Activated CD8-positive, alpha-beta memory T cell treated with anti-CD3 and anti-CD28 coated beads for 36 hours (primary cell): ENCODE results near the gene TECR. TPM values are rescaled to one million over a fixed set of nuclear protein-coding genes. Genes with fewer than 3 reads are reported as not detected.
"Not testable (repeated sequence)": the region's sequence is repeated elsewhere in the genome, so short reads cannot be mapped to it uniquely, and the experiment has no call there.

Experiments
- CTCF ChIA-PET: fragments of 350-600 bp; sonication (Branson Sonifier 250); formaldehyde crosslinking; loops from one replicate; lab custom pipeline; 2021; ENCODE audit warnings: antibody characterized with exemption; lab: Charles Lee
- POLR2A ChIA-PET: fragments of 350-600 bp; sonication (Branson Sonifier 250); formaldehyde crosslinking; loops from one replicate; lab custom pipeline; 2021; ENCODE audit warnings: antibody characterized with exemption; lab: Charles Lee
- total RNA-seq, 2 experiments: library from RNA; stranded (reverse); gene quantifications; one replicate each; pipeline ENCODE4 v1.2.3, GENCODE V29; 2021

TECR gene
- total RNA-seq, 2 experiments from 2014 or later, result 117 to 122 TPM

DNA sequence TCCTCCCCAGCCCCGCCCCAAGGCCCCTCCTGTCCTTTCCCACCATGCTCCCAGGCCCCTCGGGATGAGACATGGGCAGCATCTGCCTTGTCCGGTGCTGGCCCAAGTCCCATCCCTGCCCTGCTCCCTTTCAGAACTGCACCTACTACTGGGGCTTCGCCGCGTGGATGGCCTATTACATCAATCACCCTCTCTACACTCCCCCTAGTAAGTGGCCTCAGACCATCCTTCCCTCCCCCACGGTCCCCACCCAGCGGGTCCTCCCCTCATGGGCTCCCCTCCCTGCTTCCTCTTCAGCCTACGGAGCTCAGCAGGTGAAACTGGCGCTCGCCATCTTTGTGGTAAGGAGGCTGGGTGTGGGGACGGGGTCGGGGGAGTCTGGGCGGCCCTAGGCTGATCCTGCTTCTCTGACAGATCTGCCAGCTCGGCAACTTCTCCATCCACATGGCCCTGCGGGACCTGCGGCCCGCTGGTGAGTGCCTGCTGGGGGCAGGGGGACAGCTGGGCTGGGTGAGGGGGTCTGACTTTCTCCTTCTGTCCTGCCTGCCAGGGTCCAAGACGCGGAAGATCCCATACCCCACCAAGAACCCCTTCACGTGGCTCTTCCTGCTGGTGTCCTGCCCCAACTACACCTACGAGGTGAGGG lies 35.4 kb downstream of the TECR start:
- CTCF ChIA-PET, POLR2A ChIA-PET: not testable (repeated sequence)

DNA sequence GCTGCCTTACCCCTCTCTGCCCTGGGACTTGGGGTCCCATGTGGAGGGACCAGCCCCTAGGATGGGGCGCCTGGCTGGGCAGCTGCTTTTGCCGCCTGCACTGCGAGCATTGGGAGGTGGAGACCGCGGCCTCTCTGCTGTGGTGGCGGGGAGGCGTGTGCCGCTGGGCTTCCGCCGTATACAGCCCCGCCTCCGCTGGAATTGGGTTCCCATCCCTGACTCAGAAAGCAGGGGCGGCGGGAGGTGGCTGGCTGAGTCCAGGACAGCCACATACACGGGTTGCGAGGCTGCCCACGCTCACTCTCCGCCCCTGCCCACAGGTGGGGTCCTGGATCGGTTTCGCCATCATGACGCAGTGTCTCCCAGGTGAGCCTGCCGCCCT lies 35.9 kb downstream of the TECR start:
- ChIA-PET POLR2A (no interaction called here), CTCF (no interaction called here)

DNA sequence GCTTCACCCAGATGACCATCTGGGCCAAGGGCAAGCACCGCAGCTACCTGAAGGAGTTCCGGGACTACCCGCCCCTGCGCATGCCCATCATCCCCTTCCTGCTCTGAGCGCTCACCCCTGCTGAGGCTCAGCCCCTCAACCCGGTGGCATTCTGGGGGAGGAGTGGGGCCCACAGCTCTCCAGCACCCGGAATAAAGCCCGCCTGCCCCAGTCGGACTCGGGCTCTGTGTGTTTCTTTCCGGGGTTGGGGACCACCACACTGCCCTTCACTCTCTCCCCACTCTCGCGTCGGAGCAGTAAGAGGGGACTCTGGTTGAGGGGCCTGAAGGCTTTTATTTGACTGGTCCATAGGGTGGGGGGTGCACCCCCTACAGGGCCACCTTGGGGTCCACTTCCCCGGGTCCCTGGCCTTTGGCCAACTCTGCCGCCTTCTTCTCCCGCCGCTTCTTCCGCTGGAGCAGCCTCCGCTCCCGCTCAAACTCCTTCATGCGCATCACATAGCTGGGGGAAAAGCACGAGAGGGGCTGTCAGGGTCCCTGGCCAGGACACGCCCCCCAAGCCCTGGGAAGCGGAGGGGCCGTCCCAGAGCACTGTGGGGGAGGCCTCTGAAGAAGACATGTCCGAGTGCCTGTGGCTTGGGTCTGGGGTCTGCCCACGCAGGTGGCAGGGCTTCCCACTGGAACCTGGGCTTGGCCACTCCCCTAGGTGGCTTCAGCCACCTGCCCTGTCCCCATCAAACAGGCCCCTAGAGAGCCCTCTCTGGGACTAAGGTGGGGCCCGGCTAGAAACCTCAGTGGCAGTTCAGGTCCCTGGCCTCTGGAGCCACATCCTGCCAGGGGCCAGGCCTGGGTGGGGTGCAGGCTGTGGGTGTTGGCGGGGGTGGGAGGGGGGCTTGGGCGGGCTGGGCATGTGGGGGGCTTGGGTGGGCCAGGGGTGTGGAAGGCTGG lies 36.6 kb downstream of the TECR start:
- POLR2A ChIA-PET, result no interaction called here

DNA sequence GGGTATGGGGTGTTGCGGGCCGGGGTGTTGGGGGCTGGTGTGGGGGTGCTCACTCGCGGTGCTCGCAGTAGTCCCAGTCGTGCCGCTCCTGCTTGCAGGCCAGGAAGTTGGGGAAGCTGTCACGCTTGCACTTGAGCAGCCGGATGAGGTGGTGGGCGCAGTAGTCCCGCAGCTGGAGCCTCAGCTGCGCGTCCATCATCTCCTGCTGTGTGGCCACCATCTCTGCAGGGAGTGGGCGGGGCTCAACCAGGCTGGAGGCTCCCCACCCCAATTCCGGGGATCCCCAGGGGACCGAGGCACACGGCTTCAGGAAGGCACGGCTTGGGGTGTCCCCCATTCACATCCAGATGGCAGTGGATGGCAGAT lies 37.3 kb downstream of the TECR start:
- ChIA-PET POLR2A (no interaction called here), CTCF (no interaction called here)

More for the DNA sequence above, 36.6 kb downstream of the TECR start:
- CTCF ChIA-PET, result no interaction called here

DNA sequence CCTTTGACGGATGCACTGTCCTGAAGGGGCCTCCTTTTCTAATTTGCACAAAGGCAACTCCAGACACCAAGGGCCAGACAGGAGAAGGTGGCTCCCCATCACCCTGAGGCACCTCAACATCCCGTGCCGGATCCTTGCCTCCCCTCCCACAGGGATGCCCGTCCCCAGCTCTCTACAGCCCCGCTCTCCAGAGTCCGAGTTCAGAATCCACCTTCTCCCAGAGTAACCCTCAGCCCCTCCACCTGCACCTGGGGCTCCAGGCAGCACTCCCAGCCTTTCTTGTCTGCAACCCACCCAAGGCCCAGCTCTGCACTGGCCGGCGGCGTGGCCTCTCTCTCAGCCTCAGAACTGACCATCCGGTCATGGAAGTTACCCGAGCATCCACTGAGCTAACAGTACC lies 37.7 kb downstream of the TECR start:
- CTCF ChIA-PET, result no interaction called here
- POLR2A ChIA-PET, result no interaction called here

DNA sequence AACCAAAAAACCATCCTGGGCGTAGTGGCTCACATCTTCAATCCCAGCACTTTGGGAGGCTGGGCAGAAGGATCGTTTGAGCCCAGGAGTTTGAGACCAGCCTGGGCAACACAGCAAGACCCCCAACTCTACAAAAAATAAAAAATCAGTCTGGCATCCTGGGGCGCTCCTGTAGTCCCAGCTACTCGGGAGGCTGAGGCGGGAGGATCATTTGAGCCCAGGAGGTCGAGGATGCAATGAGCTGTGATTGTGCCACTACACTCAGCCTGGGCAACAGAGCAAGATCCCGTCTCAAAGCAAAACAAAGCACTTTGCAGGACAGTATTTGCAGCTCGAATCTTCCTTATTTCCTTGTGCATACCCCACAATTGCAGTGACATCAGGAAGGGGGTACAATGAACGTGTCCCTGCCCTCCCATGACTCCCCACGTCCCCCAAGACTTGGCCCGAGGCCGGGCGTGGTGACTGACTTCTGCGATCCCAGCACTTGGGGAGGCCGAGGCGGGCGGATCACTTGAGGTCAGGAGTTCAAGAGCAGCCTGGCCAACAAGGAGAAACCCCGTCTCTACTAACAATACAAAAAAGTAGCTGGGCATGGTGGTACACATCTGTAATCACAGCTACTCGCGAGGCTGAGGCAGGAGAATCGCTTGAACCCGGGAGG lies 41.6 kb downstream of the TECR start:
- POLR2A ChIA-PET, result interaction anchor here (1.1 kb wide), 1 partner anchor 9 kb away, joined by 3 read pairs; no protein-coding TSS in a partner anchor
- CTCF ChIA-PET, result interaction anchor here (2.0 to 5.0 kb wide), 2 partner anchors 14 to 117 kb away, joined by 8 to 111 read pairs; partner anchors contain the start of gene ZNF333

DNA sequence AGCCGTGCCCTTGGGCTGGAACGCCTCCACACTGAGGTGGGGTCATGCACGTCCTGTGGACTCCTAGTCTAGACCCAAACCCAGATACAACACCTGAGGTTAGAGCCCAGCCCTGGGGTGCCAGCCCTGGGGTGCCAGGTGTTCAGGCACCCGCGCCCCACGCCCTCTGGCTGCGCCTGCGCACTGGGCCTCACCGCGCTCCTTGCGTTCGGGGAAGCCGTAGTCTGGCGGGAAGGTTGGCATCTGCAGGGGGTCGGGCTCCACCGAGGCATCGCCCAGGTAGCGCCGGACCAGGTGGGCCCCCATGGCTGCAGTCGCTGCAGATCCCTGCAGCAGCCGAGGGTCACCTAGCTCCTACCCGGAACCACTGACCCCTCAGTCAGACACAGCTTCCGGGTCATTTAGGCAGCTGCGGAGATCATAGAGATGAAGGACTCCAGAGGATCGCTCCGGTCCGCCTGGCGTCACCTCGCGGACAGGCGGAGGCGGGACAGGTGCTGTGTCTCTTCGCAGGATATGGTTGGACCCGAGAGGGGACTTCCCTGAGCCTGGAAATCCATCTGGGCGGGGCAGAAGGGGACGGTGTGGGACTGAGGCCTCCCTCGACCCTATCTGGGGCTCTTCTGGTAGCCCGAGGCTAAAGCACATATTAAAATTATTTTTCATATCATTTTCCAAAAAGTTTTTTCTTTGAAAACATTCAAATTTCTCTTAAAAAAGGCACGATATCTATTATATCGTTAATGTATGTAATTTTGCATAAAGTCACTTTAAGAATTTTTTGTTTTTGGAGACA lies 42.5 kb downstream of the TECR start, which contains the start of gene NDUFB7:
TSS of gene NDUFB7 (minus strand) at position 372 of the 796 bp plus-strand sequence. CDS start at position 306, 66 bp downstream.
- ChIA-PET POLR2A (interaction anchor here (0.5 to 1.1 kb wide), 3 partner anchors 119 to 764 kb away, joined by 3 read pairs; partner anchors contain the start of gene ZNF333), CTCF (interaction anchor here (5.0 kb wide), 1 partner anchor 116 kb away, joined by 111 read pairs; the partner anchor contains the start of gene ZNF333)

DNA sequence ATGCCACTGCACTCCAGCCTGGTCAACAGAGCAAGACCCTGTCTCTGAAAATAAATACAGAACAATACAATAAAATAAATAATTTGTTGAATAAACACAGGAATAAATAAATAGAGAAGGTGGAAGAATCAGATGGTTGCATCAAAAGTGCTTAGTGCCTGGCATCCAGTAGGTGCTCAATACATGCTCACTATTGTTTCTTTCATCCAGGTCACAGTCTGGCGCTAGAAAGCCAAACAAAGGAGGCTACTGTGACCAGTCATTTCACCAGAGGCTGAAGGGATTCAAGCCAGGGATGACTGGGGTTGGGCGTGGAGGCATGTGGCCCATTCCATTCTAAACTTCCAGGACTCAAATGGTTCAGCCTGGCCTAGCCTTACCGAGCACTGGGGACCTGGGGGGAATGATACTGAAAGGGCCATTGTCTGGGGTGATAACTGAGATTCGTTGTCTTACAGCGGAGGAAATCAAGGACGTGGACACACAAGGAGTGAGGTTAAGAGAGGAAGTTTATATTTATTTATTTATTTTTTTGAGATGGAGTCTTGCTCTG lies 46.1 kb downstream of the TECR start:
- ChIA-PET CTCF (interaction anchor here (5.0 kb wide), 1 partner anchor 112 kb away, joined by 111 read pairs; the partner anchor contains the start of gene ZNF333), POLR2A (no interaction called here)

DNA sequence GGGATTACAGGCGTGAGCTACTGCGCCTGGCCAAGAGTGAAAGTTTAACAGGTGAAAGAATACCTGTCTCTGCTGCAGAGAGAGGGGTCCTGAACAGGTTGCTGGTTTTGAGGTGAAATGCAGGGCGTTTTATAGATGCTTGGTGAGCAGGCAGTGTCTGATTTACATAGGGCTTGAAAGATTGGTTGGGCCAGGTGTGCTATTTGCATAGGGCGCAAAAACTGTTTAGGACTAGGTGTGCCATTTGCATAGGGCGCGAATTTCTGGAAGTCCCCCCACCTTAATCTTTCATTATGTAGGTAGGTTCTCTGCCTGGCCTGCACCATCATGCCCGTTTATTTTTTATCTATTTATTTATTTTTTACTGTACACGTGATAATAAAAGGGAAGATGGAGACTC lies 47.0 kb downstream of the TECR start:
- CTCF ChIA-PET, result no interaction called here
- POLR2A ChIA-PET, result no interaction called here

DNA sequence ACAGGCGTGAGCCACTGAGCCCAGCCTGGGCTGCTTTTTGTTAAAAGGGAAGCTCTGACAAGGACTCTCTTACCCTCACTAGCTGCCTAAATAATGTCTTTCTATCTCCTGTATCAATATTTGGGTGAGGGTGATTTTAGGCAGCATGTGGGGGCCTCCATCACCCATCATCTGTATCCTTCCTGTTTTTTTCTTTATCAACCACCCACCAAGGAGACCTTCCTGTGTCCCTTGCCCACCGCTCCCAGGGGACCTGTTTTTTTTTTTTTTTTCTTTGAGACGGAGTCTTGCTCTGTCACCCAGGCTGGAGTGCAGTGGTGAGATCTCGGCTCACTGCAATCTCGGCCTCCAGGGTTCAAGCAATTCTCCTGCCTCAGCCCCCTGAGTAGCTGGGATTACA lies 47.9 kb downstream of the TECR start:
- CTCF ChIA-PET, result interaction anchor here (0.6 to 0.9 kb wide), 3 partner anchors 23 to 1611 kb away, joined by 3 to 7 read pairs (median 5); no protein-coding TSS in a partner anchor
- POLR2A ChIA-PET, result no interaction called here

DNA sequence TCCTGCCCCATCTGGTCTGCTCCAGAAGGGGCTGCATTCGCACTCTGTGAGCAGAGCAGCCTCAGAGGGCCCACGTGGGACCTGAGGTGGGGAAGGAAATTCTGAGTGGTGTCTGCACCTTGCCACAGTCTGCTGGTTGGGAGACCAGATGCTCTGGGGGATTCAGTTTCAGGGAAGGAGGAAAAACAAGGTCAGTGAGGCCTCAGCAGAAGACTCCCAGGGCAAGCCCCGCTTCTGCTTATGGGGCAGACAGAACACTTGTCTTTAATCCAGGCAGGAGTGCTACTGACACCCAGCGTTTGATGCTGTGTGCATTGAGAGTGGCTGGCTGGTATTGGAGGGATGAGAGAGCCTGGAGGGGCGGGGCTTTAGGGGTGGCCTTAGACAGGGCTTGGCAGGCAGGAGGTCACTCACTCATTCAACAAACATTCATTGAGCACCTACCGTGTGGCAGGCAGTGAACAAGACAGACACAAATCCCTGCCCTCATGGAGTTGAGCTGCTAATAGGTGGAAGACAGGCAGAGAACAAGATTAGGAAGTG lies 48.6 kb downstream of the TECR start:
- POLR2A ChIA-PET, result no interaction called here
- CTCF ChIA-PET, result interaction anchor here (0.7 to 0.9 kb wide), 2 partner anchors 108 to 1610 kb away, joined by 5 to 7 read pairs; no protein-coding TSS in a partner anchor

DNA sequence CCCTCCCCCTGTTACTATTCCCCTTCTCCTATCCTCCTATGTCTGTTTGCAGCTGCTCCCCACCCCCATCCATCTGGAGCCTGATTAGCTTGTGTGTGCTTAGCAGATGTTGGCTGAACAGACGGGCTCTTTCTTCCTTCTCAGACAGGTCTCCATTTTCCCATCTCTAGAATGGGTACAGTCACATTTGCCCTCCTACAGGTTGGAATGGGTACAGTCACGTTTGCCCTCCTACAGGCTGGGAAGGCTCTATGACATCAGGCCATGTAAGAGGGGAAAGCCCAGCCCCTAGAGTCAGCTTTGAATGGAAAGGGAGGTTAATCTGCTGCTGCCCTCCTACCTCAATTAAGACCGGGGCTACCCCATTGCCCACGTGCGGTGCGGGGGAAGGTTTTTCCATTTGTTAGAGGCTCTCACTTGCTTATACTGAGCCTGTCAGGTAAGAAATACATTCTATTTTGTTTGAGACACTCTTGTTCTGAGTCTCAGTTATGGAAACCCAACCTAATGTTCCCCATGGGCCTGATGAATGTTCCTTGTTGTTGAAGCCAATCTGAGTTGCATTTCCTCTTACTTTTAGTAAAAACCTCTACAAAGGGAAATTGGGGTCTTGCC lies 51.3 kb downstream of the TECR start:
- POLR2A ChIA-PET, result no interaction called here
- CTCF ChIA-PET, result interaction anchor here (1.4 kb wide), 1 partner anchor 109 kb away, joined by 4 read pairs; the partner anchor contains the start of gene ZNF333

DNA sequence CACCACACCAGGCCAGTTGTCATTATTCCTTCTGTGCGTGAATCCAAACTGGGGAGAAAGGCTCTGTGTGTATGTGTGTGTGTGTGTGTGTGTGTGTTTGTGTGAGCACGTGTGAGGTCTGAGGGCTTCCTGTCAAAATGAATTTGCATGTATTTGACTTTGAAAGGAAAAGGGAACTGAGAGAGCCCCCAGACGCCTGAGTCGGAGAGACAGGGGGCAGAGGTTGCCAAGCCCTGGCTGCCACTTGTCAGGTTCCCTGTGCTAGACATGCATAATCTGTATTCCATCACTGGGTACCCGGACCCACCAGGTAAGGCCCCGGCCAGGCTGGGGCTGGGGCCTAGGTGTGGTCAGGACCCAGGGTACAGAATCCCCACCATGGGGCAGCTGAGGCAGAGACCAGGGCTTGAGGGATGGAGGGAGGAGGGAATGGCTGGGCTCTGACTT lies 53.5 kb downstream of the TECR start, which contains the start of gene CLEC17A:
TSS of gene CLEC17A (plus strand) at position 191 of the 447 bp plus-strand sequence. CDS start at position 268, 77 bp downstream.
- CTCF ChIA-PET, result no interaction called here
- POLR2A ChIA-PET, result no interaction called here

DNA sequence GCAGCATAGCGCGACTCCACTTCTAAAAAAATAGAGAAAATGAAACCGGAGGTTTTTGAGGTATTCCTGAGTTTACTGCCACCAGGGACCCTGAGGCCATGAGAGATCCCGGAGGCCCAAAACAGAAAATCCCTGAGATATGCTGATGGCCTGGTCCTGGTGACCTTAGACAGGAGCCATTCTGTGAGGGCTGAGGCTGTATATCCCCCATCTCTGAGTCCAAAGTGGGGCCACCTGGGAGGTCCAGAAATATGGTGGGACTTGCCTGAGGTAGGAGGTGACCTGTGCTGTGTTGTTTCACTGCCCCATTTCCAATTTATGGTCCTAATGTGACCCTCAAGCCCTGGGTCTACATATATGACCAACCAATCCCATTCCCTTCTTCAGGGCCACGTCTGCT lies 55.0 kb downstream of the TECR start:
- CTCF ChIA-PET, POLR2A ChIA-PET: not testable (repeated sequence)

DNA sequence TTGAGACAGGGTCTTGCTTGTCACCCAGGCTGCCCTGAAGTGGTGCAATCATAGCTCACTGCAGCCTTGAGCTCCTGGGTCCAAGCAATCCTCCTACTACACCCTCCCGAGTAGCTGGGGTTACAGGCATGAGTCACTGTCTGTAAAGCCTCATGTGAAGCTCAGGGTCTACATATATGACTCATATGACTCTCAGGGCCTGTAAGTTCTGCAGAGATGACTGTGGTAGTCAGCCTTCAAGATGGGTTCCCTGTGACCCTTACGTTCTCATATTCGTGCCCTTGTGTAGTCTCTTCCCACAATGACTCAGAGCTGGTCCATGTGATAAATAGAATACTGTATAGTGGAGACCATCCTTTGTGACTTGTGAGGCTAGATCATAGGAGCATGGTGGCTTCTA lies 55.8 kb downstream of the TECR start:
- CTCF ChIA-PET, result interaction anchor here (0.5 kb wide), 1 partner anchor 68 kb away, joined by 3 read pairs; no protein-coding TSS in a partner anchor
- POLR2A ChIA-PET, result not testable (repeated sequence)

DNA sequence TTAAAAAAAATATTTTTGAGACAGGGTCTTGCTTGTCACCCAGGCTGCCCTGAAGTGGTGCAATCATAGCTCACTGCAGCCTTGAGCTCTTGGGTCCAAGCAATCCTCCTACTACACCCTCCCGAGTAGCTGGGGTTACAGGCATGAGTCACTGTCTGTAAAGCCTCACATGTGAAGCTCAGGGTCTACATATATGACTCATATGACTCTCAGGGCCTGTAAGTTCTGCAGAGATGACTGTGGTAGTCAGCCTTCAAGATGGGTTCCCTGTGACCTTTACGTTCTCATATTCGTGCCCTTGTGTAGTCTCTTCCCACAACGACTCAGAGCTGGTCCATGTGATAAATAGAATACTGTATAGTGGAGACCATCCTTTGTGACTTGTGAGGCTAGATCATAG lies 60.0 kb downstream of the TECR start:
- POLR2A ChIA-PET, CTCF ChIA-PET: not testable (repeated sequence)

DNA sequence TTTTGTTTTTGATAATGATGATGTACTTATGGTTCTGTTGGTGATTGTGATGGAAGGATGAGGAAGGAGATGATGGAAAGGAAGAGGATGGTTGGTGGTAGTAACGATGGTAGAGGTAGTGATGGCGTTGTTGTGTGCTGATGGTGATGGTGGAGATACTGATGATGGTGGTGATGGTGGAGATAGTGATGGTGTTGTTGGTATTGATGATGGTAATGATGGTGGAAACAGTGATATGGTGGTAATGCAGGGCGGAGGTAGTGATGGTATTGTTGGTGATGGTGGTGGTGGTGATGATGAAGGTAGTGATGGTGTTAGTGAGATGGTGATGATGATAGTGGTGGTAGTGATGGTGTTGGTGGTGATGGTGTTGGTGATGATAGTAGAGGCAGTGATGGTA lies 66.2 kb downstream of the TECR start:
- POLR2A ChIA-PET, result no interaction called here
- CTCF ChIA-PET, result interaction anchor here (0.6 kb wide), 1 partner anchor 755 kb away, joined by 4 read pairs; no protein-coding TSS in a partner anchor
